Measurements from ENCODE around the gene SPRYD7. TPM values are rescaled to one million over a fixed set of nuclear protein-coding genes. Genes with fewer than 3 reads are reported as not detected.

Gene SPRYD7
- total RNA-seq, 1 donor from 2014 or later = 13.4 TPM

- Histone ChIP-seq H3K4me1 (peaks cover 53% of the 10 kb centered on the region), H3K27ac (replicated peaks) (peak overlapping the region; percentile 38), H3K4me3 (no peak overlapping the region), H3K36me3 (no peaks in the 10 kb centered on the region), H3K9me3 (replicated peaks) (no peaks in the 10 kb centered on the region), H3K27me3 (ENCODE audit: low read depth) (no peaks in the 10 kb centered on the region)
- no peak for DNase-seq
- no peak for TF ChIP-seq CTCF (IDR thresholded peaks at IDR 0.05; ENCODE audit: borderline replicate concordance)
- intact Hi-C loops (cut with micrococcal nuclease) = no loop called here
Measured at GRCh38 chr13:49938314-49938713, 2.2 kb upstream of the SPRYD7 start.

GRCh38 chr13:49936968-49937273 lies 781 bp upstream of the SPRYD7 start:
- H3K27ac ChIP-seq (replicated peaks) = peak overlapping the region; percentile 90
- H3K9me3 ChIP-seq (replicated peaks) = no peaks in the 10 kb centered on the region
- H3K4me1 ChIP-seq = peaks cover 63% of the 10 kb centered on the region
- TF ChIP-seq CTCF (IDR thresholded peaks at IDR 0.05; ENCODE audit: borderline replicate concordance) = no peak
- no peaks in the 10 kb centered on the region for H3K27me3 ChIP-seq (ENCODE audit: low read depth)
- no peak for DNase-seq
- no peaks in the 10 kb centered on the region for H3K36me3 ChIP-seq
- intact Hi-C loops (cut with micrococcal nuclease) = no loop called here
- peak overlapping the region; percentile 89 for H3K4me3 ChIP-seq

GRCh38 chr13:49935171-49936074 lies 717 bp downstream of the SPRYD7 start:
- Histone ChIP-seq H3K9me3 (replicated peaks) (no peaks in the 10 kb centered on the region), H3K27ac (replicated peaks) (peak overlapping the region; percentile 90), H3K27me3 (ENCODE audit: low read depth) (no peaks in the 10 kb centered on the region), H3K36me3 (no peaks in the 10 kb centered on the region), H3K4me3 (peak overlapping the region; percentile 89), H3K4me1 (peaks cover 63% of the 10 kb centered on the region)
- intact Hi-C loops (cut with micrococcal nuclease) = no loop called here
- no peak for TF ChIP-seq CTCF (IDR thresholded peaks at IDR 0.05; ENCODE audit: borderline replicate concordance)
- peak; percentile 36 for DNase-seq

- Histone ChIP-seq H3K4me1 (peaks cover 53% of the 10 kb centered on the region), H3K4me3 (no peak overlapping the region), H3K27ac (replicated peaks) (no peak overlapping the region), H3K9me3 (replicated peaks) (no peaks in the 10 kb centered on the region), H3K36me3 (peaks cover 4% of the 10 kb centered on the region), H3K27me3 (ENCODE audit: low read depth) (no peaks in the 10 kb centered on the region)
- DNase-seq = no peak
- no peak for TF ChIP-seq CTCF (IDR thresholded peaks at IDR 0.05; ENCODE audit: borderline replicate concordance)
- intact Hi-C loops (cut with micrococcal nuclease) = no loop called here
Measured at GRCh38 chr13:49933511-49933910, 2.6 kb downstream of the SPRYD7 start.

GRCh38 chr13:49932868-49933267 lies 3.3 kb downstream of the SPRYD7 start:
- TF ChIP-seq CTCF (IDR thresholded peaks at IDR 0.05; ENCODE audit: borderline replicate concordance) = no peak
- intact Hi-C loops (cut with micrococcal nuclease) = no loop called here
- DNase-seq = no peak
- Histone ChIP-seq H3K4me3 (no peak overlapping the region), H3K9me3 (replicated peaks) (no peaks in the 10 kb centered on the region), H3K36me3 (peaks cover 10% of the 10 kb centered on the region), H3K27ac (replicated peaks) (no peak overlapping the region), H3K27me3 (ENCODE audit: low read depth) (no peaks in the 10 kb centered on the region), H3K4me1 (peaks cover 49% of the 10 kb centered on the region)

Data from left ventricle myocardium inferior (tissue), 1 donor.